ENCODE results near the gene HOXD10. TPM values are rescaled to one million over a fixed set of nuclear protein-coding genes. Genes with fewer than 3 reads are reported as not detected.
A peak's percentile ranks its signal among the peaks of the same experiment; 100 is the strongest.

HOXD10 gene
- total and polyA plus RNA-seq, 2 experiments from 2014 or later = not detected

DNA sequence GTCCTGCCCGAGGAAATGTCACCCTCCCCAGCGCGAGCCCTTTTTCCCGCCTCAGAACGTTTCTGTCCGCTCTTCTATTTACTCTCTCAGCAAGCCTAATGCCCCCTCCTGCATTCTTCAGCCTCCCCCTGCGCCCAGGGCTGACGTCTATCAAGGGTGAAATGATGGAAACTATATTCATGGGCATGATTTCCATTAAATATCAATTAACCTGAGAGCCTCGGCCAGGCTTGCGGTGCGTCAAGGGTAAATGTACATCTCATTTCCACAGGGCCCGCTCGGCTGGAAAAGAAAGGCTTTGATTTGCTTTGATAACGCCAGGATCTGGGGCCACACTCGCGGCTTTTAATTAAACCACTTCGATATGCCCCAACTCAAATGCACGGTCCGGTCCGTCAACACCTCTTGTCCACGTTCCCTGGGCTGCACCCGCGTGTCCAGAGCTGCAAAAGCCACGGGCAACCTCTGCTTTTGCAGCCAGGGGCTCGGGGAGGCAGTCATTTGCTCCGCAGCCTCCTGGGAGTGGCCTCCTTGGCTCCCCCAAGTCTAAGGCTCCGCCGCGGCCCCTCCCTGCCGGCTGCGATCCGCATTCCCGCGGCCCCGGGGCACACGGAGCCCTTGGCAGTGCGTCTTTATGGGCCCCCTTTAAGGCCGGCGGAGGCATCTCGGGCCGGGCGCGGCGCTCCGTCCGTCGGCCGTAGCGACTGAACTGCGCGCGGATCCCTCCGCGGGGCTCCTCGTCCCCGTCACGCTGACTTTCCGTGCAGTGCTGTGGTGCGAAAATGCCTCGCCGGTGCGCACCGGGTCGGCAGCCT is 12.6 kb downstream of the HOXD10 start, which contains the start of gene HOXD8:
Gene HOXD8 (plus strand): TSS at position 724 of the 815 bp plus-strand sequence. CDS start 662 bp downstream, outside the sequence.
- Histone ChIP-seq H3K27ac (ENCODE audit: low read depth) (no peak within 1 kb of the TSS), H3K79me2 (replicated peaks; ENCODE audit: insufficient read depth) (no peaks in the 10 kb centered on the region), H3K4me3 (peak within 1 kb of the TSS; percentile 47), H3K36me3 (ENCODE audit: insufficient read depth) (no peaks in the 10 kb centered on the region), H3F3A (replicated peaks; ENCODE audit: low read depth) (peaks cover 66% of the 10 kb centered on the region), H4K20me1 (replicated peaks; ENCODE audit: insufficient read depth) (peaks cover 46% of the 10 kb centered on the region), H3K9me2 (ENCODE audit: insufficient read depth) (no peaks in the 10 kb centered on the region), H3K4me1 (ENCODE audit: insufficient read depth) (peaks cover 16% of the 10 kb centered on the region), H3K4me2 (peak within 1 kb of the TSS; percentile 75), H3K27me3 (ENCODE audit: insufficient read depth) (peaks cover 100% of the 10 kb centered on the region), H2AFZ (no peak within 1 kb of the TSS)
- H3K4me1 Mint-ChIP-seq = peaks cover 23% of the 10 kb centered on the region
- H3K27me3 Mint-ChIP-seq (ENCODE audit: insufficient read depth, low read depth, poor library complexity) = peaks cover 96% of the 10 kb centered on the region
- ATAC-seq (peak; percentile 52), DNase-seq (ENCODE audit: low spot score) (peak; percentile 79)
- H3K9me3 Mint-ChIP-seq = peaks cover 10% of the 10 kb centered on the region; the same call in 2 of the 3 replicates
- no peaks in the 10 kb centered on the region for H3K36me3 Mint-ChIP-seq (ENCODE audit: low read depth)
- no peak within 1 kb of the TSS for H3K27ac Mint-ChIP-seq
- no peak for TF ChIP-seq ZNF331 (CRISPR knock-in tag; IDR thresholded peaks at IDR 0.05; ENCODE audit: low read depth)
- TF ChIP-seq ETS1 (IDR thresholded peaks at IDR 0.05) = no peak
- TF ChIP-seq EZH2phosphoT487 (IDR thresholded peaks at IDR 0.05; ENCODE audit: unreplicated experiment) = peak; percentile 67
- TF ChIP-seq NANOG (IDR thresholded peaks at IDR 0.05; ENCODE audit: borderline replicate concordance) = no peak
- TF ChIP-seq CREB1 (CRISPR knock-in tag; IDR thresholded peaks at IDR 0.05; ENCODE audit: low read depth) = peak; percentile 56
- TF ChIP-seq ZNF462 (CRISPR knock-in tag; IDR thresholded peaks at IDR 0.05) = no peak
- TF ChIP-seq STAT1 (IDR thresholded peaks at IDR 0.05; ENCODE audit: unreplicated experiment) = no peak
- no peak for TF ChIP-seq ZNF114 (CRISPR knock-in tag; IDR thresholded peaks at IDR 0.05)
- peak; percentile 87 for TF ChIP-seq EZH2 (IDR thresholded peaks at IDR 0.05; ENCODE audit: low read depth, unreplicated experiment)
- H3K4me3 Mint-ChIP-seq = peak within 1 kb of the TSS; percentile 63

All from GM23338 (cell line).